ENCODE results near the gene TCEANC2.
"Not testable (repeated sequence)": the region's sequence is repeated elsewhere in the genome, so short reads cannot be mapped to it uniquely, and the experiment has no call there.

TCEANC2 gene

DNA sequence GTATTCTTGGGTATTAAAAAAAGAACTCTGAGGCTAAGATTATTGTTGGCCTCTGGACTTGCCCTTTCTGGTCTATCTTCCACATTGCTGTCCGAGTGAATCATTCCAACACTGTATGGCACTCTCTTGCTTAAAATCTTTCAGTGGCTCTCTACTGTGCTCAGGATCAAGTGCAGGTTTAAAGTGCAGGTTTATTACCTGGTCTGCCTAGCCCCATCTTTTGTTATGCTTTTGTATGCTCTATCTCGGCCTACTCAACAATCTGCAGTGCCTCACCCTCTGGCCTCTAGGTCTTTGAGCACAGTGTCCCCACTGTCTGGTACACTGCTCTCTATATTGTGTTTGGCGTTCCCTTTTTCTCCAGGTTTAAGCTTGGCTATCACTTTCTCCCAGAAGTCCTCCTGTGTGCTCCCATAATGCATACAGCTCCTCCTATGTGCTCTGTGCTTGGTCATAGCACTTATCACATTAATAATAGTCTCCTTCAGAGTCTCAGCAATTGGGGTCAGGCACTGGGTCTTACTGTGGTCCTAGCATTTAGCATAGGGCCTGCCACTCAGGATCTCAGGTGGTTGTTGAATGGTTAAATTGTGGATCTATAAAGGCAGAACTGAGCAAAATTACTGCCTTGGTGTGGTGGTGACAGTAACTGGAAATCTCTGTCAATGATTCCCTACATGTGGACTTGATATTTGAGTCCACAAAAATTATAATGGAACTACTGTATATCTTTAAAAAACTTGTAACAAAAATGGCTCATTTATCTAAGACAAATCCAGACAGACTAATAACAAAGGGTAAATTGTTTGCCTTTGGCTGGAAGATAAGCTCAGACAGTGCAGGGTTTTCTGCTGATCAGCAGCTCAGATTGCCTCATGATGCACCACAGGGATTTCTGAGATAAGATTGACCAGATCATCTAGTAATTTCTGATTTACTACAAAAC lies 24.8 kb upstream of the TCEANC2 start:
- no peak for DNase-seq

DNA sequence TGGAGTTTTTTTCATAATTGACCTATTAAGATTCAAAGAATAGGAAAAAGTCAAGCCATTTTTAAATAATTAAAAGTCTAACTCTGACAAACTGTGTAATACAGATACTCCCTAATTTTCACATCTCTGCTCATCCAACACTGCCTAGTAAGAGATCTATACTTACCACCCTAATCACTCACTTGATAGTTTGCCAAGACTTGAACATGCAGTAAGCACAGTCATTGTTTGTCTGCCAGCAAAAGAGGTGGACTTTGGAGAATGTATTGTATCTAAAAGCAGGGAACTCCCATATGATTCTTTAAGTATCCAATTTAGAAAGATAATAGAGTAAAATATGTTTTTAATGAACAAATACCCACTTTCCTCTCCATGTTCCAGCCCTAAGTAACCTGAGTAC lies 15.9 kb upstream of the TCEANC2 start:
- DNase-seq, result no peak

DNA sequence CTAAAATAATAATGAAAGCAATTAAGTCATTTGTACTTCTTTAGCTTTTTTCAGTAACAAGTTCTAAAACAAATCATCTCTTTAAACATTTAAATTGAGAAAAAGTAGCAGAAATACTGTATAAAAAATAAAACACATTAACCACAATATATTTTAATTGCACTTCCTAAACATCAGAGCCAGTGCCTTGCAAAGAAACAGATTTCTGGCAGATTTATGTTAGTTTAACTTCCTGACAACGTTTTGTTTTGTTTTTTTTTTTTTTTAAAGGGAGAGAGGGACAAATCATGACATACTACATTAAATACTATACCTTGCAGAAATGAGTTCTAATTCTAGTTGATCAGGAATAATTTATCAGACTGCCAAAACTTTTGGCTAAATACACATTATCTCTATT lies 11.6 kb upstream of the TCEANC2 start:
- no peak for DNase-seq

DNA sequence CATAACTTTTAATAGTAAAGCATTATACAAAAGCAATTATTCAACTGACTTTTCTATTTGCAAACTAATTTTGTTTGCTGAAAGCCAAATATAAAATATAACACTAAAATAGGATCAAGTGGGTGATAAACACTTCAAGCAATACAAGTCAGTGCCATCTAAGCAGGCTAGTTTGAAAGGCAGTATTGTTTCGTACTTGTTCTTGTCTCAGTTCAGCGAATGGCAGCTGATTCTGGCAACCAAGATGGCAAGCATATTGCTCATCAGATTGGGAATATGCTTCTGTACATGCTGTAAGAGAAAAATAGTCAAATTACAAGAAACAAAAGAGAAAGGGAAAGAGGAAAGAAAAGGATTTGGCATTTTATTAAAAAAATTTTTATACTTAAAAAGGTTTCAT lies 7.9 kb upstream of the TCEANC2 start:
- DNase-seq, result no peak

DNA sequence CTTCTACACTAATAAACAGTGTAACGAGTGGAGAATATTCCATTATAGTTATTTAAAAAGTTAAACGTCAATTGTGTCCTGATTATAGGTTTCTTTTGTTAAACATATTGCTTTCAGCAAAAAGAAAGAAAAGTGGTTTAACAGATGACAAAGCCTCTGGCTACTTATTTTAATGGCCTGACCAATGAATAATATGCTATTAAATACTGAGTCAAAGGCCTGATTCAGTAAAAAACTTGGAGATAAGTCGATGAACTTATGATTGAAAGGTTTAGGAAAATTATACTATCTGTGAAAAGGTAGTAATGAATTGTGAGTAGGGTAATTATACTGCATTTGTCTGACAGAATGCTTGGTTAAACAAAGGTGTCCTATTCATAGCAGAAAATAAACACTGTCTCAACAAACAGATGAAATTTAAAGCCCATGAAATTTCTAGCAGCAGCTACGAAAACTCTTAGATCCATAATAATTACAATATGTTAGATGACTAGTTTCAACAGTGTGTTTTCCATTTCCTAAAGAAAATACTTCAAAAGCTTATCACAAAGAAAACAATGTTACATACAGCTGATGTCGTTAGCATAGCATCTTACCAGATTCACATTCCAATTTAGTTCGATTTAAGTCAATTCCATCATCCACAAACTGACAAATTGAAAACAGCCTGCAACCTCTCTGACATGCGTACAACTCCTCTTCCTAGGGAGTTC lies 6.6 kb upstream of the TCEANC2 start:
- no peak for DNase-seq

DNA sequence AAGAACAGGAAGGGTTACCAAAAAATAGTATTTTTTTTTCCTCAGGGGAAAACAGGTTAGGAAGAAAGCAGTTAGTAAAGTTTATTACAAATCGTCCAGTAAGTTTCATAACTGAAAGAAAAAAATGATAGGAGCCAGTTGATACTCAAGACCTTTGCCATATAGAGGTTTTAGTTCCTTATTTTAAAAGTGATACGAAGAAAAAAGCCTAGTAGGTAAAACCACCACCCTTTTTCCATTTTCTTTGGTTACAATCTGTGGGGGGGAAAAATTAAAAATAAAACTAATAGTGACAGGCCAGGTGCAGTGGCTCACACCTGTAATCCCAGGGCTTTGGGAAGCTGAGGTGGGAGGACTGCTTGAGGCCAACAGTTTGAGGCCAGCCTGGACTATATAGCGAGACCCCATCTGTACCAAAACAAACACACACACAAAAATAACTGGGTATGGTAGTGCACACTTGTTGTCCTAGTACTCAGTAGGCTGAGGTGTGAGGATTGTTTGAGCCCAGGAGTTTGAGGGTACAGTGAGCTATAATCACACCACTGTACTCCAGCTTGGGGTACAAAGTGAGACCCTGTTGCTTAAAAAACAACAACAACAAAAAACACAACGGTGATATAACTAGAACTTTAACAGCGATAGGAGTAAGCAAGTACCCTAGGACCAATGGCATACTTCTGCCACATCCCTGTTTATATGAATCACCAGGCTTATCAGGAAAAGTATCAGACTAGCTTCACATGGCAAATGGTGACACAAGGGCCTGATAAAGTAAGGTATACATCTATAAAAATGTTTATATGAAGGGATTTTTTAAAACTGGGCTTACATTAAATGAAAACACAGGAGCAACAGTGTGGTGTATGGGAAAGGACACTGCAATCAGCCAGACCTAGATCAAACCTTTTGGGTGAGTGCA lies 5.8 kb upstream of the TCEANC2 start:
- DNase-seq, result no peak

DNA sequence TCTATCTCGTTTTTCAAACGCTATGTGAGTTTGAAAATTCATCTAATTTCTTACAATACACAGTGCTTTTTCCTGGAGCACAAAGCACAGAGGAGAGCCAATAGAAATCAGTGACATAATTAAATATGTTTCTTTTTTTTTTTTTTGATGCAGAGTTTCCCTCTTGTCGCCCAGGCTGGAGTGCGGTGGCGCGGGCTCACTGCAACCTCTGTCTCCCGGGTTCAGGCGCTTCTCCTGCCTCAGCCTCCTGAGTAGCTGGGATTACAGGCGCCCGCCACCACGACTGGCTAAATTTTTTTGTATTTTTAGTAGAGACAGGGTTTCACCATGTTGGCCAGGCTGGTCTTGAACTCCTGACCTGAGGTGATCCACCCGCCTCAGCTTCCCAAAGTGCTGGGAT lies 3.0 kb upstream of the TCEANC2 start:
- not testable (repeated sequence) for DNase-seq

DNA sequence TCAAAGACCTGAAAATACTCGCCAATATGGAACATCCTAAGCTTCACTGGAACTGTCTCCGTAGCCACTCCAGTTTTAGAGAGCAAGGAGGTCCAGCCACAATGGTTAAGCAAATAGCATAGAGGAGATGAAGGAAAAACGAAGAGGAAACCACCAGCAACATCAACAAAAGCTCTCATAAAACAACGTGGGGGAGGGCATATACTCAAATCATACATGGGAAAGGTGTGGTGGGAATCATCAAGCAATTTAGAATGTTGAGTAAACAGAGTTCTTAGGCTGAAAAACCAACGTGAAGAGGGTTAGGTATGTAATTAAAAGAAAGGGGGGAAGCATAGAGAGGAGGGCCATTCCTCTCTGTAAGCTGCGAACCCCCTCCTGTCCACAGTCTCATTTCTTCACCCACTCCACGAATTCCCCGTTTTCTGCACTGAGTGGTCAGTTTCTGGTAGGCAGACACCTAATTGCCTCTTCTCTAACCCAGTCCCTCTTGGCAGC lies 1.4 kb upstream of the TCEANC2 start:
- peak; percentile 8 for DNase-seq

DNA sequence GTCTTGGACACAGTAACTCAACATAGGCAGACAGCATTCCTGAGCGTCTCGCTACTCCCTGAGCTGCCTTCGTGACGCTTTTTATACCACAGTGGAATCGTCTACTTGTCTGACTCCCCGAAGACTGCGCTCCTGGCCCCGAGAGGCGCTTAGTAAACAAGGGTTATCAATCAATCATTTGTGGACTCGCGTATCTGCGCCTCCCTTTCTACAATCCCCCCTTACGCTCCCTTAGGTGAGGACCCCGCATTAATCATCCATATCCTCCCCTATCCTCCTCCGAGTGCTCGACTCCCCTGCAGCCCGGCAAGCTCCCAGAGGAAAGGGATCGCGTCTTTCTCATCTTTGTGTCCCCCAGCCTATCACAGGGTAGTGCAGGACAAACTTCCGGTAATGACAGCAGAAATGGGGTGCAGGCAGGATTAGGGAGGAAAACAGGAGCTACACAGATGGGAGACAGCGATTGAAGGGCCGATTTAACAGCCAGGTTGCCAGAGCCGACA lies 926 bp upstream of the TCEANC2 start:
- DNase-seq, result peak; percentile 63

DNA sequence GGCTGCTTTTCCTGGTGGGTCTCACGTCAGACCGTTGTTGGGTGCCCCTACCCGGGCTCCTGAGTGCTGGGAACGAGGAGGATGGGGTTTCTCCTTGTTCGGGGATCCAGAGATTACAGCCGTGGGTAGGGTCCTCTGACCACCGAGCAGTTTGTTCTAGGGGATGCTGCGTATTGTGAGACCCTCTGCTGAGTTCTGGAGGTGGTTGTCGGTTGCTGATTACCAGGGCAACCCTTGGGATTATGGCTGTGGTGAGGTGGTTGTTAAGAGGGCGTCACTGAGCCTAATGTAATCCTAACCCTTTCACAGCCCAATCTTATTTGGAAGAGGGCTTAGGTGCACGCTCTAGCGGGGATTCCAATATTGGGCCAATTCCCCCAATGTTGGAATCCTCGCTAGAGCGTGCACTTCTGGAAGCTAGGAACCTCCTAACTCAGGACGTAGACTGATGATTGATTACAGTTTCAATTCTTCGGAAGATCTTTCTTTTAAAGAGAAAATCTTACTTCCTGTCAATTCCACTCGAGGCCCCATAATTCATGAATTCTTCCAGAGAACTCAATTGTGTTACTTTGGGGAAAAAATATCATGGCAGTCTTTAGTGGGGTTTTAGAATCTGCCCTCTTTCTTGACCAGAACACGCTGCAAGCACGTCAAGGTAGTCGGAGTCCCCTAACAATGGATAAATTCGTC lies 483 bp downstream of the TCEANC2 start:
- DNase-seq, result peak; percentile 21

DNA sequence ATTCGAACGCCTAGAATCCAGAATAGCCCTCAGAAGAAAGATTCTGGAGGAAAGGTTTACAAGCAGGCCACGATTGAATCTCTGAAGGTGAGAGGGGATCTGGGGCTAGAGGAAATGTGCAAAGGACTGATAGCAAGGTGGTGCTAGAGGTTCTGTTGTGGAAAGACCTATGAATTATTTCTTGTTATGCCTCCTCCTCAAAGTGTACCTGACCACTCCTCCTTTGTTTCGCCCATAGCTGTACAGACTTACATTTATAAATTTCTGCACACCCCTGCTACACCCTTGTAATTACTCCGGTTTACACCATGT lies 986 bp downstream of the TCEANC2 start:
- no peak for DNase-seq

DNA sequence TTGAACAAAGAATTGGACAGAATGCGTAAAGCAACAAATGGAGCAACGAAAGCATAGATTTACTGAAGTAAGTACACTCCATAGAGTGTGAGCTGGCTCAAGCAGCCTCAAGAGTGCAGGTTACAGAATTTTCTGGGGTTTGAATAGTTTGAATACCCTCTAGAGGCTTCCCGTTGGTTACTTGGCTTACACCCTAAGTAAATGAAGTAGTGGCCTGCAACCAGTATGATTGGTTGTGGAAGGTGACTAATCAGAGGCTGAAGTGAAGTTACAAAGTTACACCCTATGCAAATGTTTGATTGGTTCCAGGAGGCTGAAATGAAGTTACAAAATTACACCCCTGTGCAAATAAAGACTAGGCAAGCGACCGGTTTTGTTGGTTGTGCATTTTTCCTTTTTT lies 10.9 kb downstream of the TCEANC2 start:
- no peak for DNase-seq

DNA sequence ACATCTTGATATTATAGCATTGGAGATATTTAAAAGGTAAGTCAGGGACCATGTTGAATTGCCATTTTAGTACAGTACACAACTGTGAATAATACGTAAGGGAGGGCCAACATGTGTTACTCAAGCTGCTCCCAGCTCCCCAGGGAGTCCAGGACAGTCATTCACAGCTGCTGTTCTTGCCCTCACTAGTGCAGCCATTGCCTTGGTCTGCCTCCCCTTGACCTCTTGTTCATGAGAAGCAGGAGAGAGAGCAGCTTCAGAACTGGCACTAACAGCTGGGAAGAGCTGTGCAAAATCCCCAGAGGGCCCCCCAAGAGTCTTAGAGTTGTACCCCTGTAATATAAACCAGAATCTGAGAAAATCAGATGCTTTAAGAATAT lies 16.4 kb downstream of the TCEANC2 start:
- DNase-seq, result no peak

DNA sequence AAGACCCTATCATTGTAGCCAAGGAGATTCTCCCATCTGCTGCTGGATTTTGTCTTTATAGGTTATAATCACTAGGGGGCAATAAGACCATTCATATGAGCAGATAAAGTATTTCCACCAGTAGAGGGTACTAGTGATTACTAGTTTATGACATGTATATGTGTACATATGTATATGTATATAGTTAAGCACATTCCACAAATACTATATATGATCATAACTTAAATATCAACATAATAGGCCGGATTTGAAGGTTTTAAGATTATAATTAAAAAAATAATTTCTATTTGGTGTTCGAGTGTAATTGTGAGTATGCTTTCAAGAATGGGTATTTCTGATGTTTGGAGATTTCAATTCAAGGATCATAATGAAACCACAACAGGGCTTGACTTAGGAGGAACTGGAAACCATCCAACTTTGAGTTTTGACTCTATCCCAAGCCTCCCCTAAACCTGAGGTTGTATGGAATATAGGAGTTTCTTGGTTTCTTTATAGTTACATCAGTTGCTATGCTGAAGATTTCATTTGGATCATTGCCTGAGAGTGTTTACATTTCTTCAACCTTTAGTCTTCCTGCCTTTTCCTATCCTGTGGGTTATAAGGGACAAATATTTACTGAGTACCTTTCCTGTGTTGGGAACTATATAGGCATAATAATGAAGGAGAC lies 16.9 kb downstream of the TCEANC2 start:
- DNase-seq, result peak; percentile 50

DNA sequence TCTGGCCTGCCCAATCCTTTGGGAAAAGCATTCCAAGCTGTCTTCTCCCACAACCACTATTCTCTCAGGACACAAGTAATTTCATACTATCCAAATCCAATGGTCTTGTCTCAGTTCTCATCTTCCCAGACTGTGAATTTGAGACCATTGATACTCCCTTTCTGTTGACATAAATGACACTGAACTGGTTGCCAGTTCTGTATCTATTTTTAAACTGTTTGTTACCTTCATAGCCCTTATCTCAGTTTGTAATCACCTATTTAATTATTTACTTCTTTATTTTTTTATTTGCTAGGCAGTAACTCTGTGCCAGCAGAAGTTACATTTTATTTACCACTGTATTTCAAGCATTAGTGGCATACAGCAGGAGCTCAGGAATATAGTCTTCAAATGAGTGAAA lies 24.0 kb downstream of the TCEANC2 start:
- DNase-seq, result no peak

DNA sequence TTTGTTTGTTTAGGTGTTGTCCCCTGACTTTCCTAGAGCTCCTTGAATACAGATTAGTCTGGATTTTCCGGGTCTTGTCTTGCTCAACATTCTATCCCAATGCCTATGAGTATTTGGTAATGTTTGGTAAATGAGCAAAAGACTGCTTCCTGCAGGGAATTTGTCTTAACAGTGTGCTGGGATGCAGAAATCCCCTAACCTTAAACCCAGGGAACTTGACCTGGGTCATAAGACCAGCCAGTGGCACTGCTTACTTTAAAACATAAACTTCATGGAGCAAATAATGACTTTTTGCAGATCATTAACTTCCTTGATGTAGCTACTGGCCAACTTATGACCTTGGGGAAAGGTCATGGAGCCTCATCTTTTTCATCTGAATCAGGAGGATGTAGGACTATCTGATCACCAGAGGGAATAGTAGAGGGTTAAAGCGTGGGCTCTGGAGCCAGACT lies 27.2 kb downstream of the TCEANC2 start:
- no peak for DNase-seq

DNA sequence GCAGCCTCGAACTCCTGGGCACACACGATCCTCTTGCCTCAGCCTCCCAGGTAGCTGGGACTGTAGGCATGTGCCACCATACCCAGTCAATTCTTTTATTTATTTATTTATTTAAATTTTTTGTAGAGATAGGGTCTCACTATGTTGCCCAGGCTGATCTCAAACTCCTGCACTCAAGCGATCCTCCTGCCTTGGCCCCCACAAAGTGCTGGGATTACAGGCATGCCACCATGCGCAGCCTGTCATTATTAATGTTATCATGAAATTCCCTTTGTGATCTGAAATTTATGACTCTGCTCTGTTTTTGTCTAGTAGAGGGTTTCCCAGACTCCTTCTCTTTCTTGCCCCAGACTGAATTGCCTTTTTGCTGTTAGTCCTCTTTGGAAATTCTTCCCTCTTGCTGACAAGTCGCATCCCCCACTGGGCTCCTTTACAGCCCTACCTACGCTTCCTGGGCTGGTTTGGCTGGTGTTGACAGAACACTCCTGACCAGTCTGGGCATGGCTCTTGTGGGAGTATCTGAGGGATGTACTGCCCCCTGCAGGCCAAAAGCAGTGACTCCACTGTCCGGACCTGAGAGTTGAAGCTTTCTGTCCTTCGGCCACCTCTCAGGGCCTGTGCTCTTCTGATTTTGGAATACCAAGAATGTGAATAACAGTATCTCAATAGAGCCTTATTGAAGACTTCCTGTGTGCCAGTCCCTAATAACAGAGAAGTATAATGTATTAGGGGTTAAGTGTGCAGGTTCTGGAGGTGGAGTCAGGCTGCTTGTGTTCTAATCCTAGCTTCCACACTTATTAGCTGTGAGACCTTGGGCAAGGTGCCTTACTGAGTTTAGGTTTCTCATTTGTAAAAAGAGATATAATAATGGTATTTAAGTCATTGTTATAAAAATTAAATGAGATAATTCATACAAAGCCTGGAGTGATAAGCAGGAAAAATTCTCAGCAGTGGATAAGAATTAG lies 28.2 kb downstream of the TCEANC2 start:
- DNase-seq, result peak; percentile 65

DNA sequence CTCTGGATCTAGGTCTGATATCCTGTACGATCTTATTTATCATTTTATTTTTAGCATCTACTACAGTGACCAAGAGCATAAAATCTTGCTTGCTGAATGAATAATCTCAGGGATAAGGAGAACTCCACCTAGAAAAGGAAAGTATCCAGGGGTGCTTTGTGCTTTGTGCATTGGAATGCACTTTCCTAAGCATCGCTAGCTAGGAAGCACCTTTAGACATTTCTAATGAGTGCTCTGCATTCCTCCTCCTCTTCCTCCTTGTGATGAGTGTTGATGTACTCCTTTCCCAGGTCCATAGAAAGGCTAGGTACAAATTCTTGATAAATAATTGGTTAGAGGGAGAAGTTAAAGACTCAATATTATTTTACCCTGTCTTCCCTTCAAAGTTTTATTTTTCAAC lies 31.4 kb downstream of the TCEANC2 start:
- DNase-seq, result no peak

DNA sequence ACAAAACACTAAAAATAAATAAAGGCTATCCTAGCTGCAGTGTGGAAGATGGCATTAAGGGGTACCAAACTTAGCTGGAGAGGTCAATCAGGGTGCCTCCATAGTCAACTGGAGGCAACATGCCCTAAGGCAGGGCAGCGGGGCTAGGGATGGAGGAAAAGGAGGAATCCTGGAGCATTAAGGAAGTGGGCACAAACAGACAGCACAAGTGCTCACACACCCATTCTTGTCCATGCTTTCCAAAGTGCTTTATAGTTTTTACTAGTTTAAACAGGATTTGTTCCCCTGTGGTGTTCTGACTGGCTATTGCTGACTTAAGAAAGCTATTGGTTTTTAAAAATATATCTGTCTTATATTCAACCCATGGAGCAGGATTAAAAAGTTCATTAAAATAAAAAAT lies 33.3 kb downstream of the TCEANC2 start:
- no peak for DNase-seq

DNA sequence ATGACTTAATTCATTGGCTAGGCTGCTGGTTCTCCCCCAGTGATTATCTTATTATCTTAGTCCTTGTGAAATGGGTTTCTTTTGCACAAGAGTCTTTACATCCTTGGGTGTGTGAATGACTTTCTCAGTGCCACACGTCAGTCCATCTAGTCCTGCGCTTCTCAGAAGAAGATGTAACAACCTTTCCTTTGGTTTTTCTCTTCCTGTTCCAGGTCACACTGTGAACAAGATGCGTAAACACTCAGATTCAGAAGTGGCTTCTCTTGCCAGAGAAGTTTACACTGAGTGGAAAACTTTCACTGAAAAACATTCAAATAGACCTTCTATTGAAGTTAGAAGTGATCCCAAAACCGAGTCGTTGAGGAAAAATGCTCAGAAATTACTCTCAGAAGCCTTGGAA lies 35.0 kb downstream of the TCEANC2 start:
- no peak for DNase-seq

Measured in EL (cell line).